Vagina (tissue), 2 donors: ENCODE results near the gene TBC1D22A.

Source experiments
- CTCF ChIP-seq, 3 experiments: fragments of 450-650 bp in 2 of 3; fragments of 200-600 bp in 1 of 3; sonication (generic) in 1 of 3; IDR thresholded peaks; one replicate each; pipeline ENCODE4 v1.5.1; 2017 to 2019; ENCODE audit warnings: antibody characterized with exemption in 3 of 3, mild to moderate bottlenecking in 2 of 3, moderate library complexity in 2 of 3
- POLR2A ChIP-seq, 2 donors: fragments of 450-650 bp; IDR thresholded peaks; one replicate each; pipeline ENCODE4 v1.6.1; 2017; ENCODE audit warnings: antibody characterized with exemption in 2 of 2, mild to moderate bottlenecking in 2 of 2, moderate library complexity in 2 of 2
- POLR2AphosphoS5 ChIP-seq, 2 donors: sonication (generic); formaldehyde crosslinking; IDR thresholded peaks; one replicate each; pipeline ENCODE4 v1.9.0; 2017; ENCODE audit warnings: antibody characterized with exemption in 2 of 2, mild to moderate bottlenecking in 2 of 2, low read depth in 1 of 2; ENCODE audit not compliant: insufficient read depth in 1 of 2

GRCh38 chr22:46963672-46964545 is 201.5 kb downstream of the TBC1D22A start:
- TF ChIP-seq CTCF (IDR thresholded peaks at IDR 0.05) = no peak
- no peak for TF ChIP-seq POLR2AphosphoS5 (IDR thresholded peaks at IDR 0.05; ENCODE audit: insufficient read depth in 1 of 2, low read depth in 1 of 2)
- no peak for TF ChIP-seq POLR2A (IDR thresholded peaks at IDR 0.05)
